ENCODE measurements around the gene KRT86. TPM values are rescaled to one million over a fixed set of nuclear protein-coding genes. Genes with fewer than 3 reads are reported as not detected.

The KRT86 gene
- polyA plus RNA-seq, 1 donor (not counting 4 experiments of a cell fraction or from before 2014, with no cell fraction given) = not detected

DNA sequence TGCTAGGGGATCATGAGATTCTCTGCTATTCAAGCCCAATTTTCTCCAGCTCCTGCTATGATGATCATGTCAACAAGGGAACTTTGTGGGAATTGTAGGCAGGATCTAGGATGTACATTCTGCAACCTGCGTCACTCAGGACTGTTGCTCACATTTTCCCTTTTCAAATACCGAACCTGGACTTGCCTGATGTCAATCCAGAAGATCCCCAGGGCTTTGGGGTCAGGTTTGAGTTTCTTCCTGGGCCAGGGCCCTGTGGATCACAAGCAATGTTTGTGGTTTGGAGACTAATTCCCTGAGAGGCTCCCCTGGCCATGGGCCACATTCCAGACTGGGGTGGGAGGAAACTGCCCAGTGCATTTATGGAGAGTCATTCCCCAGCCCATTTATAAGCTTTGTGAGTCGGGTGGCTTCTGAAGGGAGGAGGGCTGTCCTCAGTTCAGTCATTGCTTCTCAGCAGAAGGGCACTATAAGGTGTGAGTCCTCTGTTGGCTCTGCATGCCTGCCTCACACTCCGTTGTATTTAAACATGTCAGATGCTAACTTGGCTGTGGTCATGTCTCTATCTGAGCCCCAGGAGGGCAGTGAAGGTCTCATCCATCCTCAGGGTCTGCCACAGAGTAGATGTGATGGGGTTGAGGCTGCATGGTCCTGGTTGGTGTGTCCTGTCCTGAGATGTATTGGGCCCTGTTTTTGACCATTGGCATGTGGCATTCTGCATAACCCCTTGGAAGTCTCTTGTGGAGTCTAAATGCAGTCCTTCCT, 6.5 kb downstream of the KRT86 start:
- FAIRE-seq = no peak
- TF ChIP-seq, protein P1, sequence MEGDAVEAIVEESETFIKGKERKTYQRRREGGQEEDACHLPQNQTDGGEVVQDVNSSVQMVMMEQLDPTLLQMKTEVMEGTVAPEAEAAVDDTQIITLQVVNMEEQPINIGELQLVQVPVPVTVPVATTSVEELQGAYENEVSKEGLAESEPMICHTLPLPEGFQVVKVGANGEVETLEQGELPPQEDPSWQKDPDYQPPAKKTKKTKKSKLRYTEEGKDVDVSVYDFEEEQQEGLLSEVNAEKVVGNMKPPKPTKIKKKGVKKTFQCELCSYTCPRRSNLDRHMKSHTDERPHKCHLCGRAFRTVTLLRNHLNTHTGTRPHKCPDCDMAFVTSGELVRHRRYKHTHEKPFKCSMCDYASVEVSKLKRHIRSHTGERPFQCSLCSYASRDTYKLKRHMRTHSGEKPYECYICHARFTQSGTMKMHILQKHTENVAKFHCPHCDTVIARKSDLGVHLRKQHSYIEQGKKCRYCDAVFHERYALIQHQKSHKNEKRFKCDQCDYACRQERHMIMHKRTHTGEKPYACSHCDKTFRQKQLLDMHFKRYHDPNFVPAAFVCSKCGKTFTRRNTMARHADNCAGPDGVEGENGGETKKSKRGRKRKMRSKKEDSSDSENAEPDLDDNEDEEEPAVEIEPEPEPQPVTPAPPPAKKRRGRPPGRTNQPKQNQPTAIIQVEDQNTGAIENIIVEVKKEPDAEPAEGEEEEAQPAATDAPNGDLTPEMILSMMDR (optimal IDR thresholded peaks at IDR 0.05 in 1 of 3, IDR thresholded peaks at IDR 0.05 in 1 of 3, conservative IDR thresholded peaks at IDR 0.05 in 1 of 3; ENCODE audit: extremely low read depth in 1 of 3, insufficient read depth in 2 of 3, low read length in 3 of 3) = no peak
- no peak for TF ChIP-seq EZH2 (IDR thresholded peaks at IDR 0.05; ENCODE audit: low read length)
- Histone ChIP-seq H4K20me1 (ENCODE audit: control insufficient read depth, extremely low read depth, insufficient read depth, low read length) (no peaks in the 10 kb centered on the region), H3K9me1 (ENCODE audit: control insufficient read depth, extremely low read depth, insufficient read depth, low read length) (no peaks in the 10 kb centered on the region), H3K27me3 (ENCODE audit: control insufficient read depth, extremely low read depth, insufficient read depth, low read length) (no peaks in the 10 kb centered on the region), H3K4me2 (ENCODE audit: control insufficient read depth, extremely low read depth, insufficient read depth, low read depth, low read length) (peak overlapping the region; percentile 77), H3K36me3 (ENCODE audit: control insufficient read depth in 2 of 2, extremely low read depth in 1 of 2, insufficient read depth in 2 of 2, low read length in 2 of 2) (no peaks in the 10 kb centered on the region), H3K27ac (ENCODE audit: control insufficient read depth, insufficient read depth, low read length) (peak overlapping the region; percentile 99), H3K9ac (ENCODE audit: control insufficient read depth, extremely low read depth, insufficient read depth, low read length) (peak overlapping the region; percentile 84), H3K9me3 (ENCODE audit: control insufficient read depth, low read depth, low read length) (no peaks in the 10 kb centered on the region), H3K4me1 (ENCODE audit: control insufficient read depth, extremely low read depth, insufficient read depth, low read length) (peaks cover 52% of the 10 kb centered on the region), H3K79me2 (ENCODE audit: control insufficient read depth, insufficient read depth, low read length) (no peaks in the 10 kb centered on the region), H2AFZ (ENCODE audit: control insufficient read depth, low read length) (no peak overlapping the region), H3K4me3 (ENCODE audit: control insufficient read depth in 2 of 3, extremely low read depth in 1 of 3, insufficient read depth in 2 of 3, low read depth in 1 of 3, low read length in 3 of 3) (peak overlapping the region in 1 of 3 experiments; percentile 22)
- DNase-seq (ENCODE audit: low read depth, low spot score) = peak; percentile 96
- dilution Hi-C loops (cut with MboI; ENCODE audit: extremely low pct_ligation_motif_present, low sequenced_read_pairs) = no loop called here

DNA sequence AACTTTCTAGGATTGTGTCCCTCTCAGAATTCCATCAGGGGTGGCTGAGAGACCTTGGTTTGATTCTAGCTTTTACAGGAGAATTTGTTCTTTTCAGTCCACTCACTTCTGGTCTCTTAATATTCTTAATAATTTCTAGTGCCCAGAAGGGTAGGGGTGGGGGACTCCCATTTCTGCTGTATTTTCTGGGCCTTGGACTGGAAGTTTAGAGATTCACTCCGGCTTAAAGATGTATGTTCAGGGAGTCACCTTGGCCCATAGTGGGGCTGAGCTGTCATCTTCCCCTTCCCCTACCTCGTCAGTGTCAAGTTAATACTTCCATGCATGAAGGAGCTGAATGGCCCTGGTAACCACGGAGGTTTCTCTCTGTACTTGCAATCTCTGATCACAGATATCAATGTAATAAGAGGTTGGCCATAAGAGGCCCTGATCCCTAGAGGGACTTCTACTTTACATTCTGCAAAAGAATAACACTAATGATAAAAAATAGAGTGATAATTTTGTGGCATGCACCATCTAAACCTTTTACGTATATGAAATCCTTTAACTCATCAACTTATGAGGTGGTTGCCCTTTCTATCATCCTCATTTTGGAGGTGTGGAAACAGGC, 10.2 kb downstream of the KRT86 start:
- peak overlapping the region; percentile 55 for H3K4me2 ChIP-seq (ENCODE audit: control insufficient read depth, extremely low read depth, insufficient read depth, low read depth, low read length)
- FAIRE-seq = peak; percentile 86
- no peaks in the 10 kb centered on the region for H3K36me3 ChIP-seq (ENCODE audit: control insufficient read depth in 2 of 2, extremely low read depth in 1 of 2, insufficient read depth in 2 of 2, low read length in 2 of 2)
- H3K4me1 ChIP-seq (ENCODE audit: control insufficient read depth, extremely low read depth, insufficient read depth, low read length) = peaks cover 40% of the 10 kb centered on the region
- no peaks in the 10 kb centered on the region for H3K79me2 ChIP-seq (ENCODE audit: control insufficient read depth, insufficient read depth, low read length)
- H3K9me3 ChIP-seq (ENCODE audit: control insufficient read depth, low read depth, low read length) = no peaks in the 10 kb centered on the region
- no peaks in the 10 kb centered on the region for H3K9me1 ChIP-seq (ENCODE audit: control insufficient read depth, extremely low read depth, insufficient read depth, low read length)
- no peak overlapping the region for H2AFZ ChIP-seq (ENCODE audit: control insufficient read depth, low read length)
- TF ChIP-seq, protein P1 (optimal IDR thresholded peaks at IDR 0.05 in 1 of 3, IDR thresholded peaks at IDR 0.05 in 1 of 3, conservative IDR thresholded peaks at IDR 0.05 in 1 of 3; ENCODE audit: extremely low read depth in 1 of 3, insufficient read depth in 2 of 3, low read length in 3 of 3) = no peak
- no peak for TF ChIP-seq EZH2 (IDR thresholded peaks at IDR 0.05; ENCODE audit: low read length)
- no peaks in the 10 kb centered on the region for H3K27me3 ChIP-seq (ENCODE audit: control insufficient read depth, extremely low read depth, insufficient read depth, low read length)
- H3K4me3 ChIP-seq (ENCODE audit: control insufficient read depth in 2 of 3, extremely low read depth in 1 of 3, insufficient read depth in 2 of 3, low read depth in 1 of 3, low read length in 3 of 3) = no peak overlapping the region
- H3K27ac ChIP-seq (ENCODE audit: control insufficient read depth, insufficient read depth, low read length) = peak overlapping the region; percentile 71
- H3K9ac ChIP-seq (ENCODE audit: control insufficient read depth, extremely low read depth, insufficient read depth, low read length) = peak overlapping the region; percentile 46
- DNase-seq (ENCODE audit: low read depth, low spot score) = no peak
- dilution Hi-C loops (cut with MboI; ENCODE audit: extremely low pct_ligation_motif_present, low sequenced_read_pairs) = no loop called here
- no peaks in the 10 kb centered on the region for H4K20me1 ChIP-seq (ENCODE audit: control insufficient read depth, extremely low read depth, insufficient read depth, low read length)

Measured in keratinocyte (primary cell).